Activated CD4-positive, alpha-beta T cell treated with anti-CD3 and anti-CD28 coated beads, Interleukin-2, amount 50 U/mL, for 48 hours (primary cell): Measurements from ENCODE around the gene MBD3L1.

Source experiments
- DNase-seq, 2 experiments: peaks; one replicate each; pipeline ENCODE4 v3.0.0-alpha.2; 2020

MBD3L1 gene

DNA sequence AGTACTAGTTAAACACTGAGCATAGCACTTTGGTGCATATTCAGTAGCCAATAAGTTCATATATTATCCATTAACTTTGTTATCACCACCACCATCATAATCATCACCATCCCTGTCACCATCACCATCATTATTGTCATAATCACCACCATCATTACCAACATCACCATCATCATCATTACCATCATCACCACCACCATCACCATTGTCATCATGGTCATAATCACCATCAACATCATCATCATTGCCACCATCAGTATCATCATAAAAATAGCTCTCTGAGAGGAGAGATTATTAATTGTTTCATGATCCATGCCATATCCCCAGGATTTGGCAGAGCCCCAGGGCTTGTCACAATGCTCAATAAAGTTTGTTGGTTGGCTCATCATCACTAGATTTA is 49.3 kb downstream of the MBD3L1 start:
- no peak for DNase-seq

DNA sequence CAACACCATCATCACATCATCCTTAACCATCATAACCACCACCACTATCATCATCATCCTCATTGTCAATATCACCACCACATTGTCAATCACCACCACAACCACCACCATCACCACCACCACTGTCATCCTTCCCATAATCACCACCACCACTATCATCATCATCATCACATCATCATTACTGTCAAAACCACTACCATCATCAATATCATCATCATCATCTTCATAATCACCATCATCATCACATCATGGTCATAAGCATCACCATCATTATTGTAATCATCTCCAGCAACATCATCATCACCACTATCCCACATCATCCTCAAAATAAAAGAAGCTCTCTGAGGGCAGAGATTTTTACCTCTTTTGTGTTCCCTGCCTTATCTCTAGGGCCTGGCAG is 52.2 kb downstream of the MBD3L1 start:
- DNase-seq: no peak

- DNase-seq: no peak
Observed at GRCh38 chr19:8887364-8887763, 55.2 kb downstream of the MBD3L1 start.

- no peak for DNase-seq
Observed at GRCh38 chr19:8890260-8890659, 58.1 kb downstream of the MBD3L1 start.
